ENCODE results near the gene EFNA4.

Gene EFNA4

GRCh38 chr1:155019377-155020245 lies 43.9 kb upstream of the EFNA4 start:
- TF ChIP-seq Cebpa-rat (IDR thresholded peaks at IDR 0.05) = no peak
- H3K9ac ChIP-seq = no peak overlapping the region
- no peaks in the 10 kb centered on the region for H3K27me3 ChIP-seq
- 0 out of 2 replicates have a peak overlapping the region, but pooled peaks have one; percentile 13 for H3K27ac ChIP-seq
- H3K4me3 ChIP-seq = no peak overlapping the region
- H3K9me3 ChIP-seq = no peaks in the 10 kb centered on the region
- peaks cover 25% of the 10 kb centered on the region for H3K36me3 ChIP-seq
- peaks cover 23% of the 10 kb centered on the region; the same call in 1 of the 2 replicates for H4K20me1 ChIP-seq
- H3K4me1 ChIP-seq = peaks cover 63% of the 10 kb centered on the region
- no peak overlapping the region for H3K4me2 ChIP-seq

DNA sequence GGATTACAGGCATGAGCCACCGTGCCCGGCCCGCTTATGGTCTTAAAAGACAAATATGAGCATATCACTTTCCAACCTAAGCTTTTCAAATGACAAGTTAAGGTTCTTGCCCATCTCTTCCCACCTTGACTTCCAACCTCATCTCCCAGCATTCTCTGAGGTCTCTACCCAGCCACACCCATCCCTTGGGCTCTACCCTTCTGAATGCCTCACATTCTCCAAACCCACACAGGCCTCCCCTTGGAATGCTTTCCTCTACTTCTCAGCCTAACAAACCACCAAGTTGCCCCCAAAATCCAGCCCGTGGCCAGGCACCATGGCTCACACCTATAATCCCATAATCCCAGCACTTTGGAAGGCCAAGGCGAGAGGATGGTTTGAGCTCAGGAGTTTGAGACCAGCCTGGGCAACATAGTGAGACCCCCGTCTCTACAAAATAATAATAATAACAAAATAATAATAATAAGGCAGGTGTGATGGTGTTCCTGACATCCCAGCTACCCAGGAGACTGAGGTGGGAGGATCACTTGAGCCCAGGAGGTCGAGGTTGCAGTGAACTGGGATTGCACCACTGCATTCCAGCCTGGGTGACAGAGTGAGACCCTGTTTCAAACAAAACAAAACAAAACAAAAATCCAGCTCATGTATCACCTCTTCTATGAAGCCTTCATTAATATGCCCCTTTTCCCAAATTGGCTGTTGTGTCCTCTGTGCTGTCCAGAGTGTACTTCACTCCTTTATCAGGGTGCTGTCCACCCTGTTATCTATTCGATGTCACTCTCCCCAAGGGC lies 41.2 kb upstream of the EFNA4 start:
- Histone ChIP-seq H3K9me3 (no peaks in the 10 kb centered on the region), H4K20me1 (no peaks in the 10 kb centered on the region; the same call in 1 of the 2 replicates), H3K4me2 (peak overlapping the region; percentile 47), H3K36me3 (peaks cover 4% of the 10 kb centered on the region; the same call in 1 of the 2 replicates), H3K27ac (no peak overlapping the region), H3K9ac (no peak overlapping the region), H3K4me3 (no peak overlapping the region), H3K4me1 (peaks cover 36% of the 10 kb centered on the region), H3K27me3 (no peaks in the 10 kb centered on the region)
- no peak for TF ChIP-seq Cebpa-rat (IDR thresholded peaks at IDR 0.05)

DNA sequence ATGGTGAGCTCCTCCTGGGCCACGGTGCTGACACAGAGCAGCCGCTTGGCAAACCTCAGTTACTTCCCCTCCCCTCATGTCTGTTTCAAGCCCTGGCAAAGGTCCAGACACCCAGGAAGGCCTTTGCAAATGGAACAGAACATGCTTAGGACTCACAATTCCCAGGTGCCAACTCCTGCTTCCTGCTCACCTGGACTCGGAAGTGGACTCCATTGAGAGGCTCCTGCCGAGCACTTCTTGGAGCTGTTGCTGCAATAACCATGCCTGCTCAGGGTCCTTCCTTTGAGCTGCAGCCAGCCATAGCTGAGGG lies 40.7 kb upstream of the EFNA4 start:
- Histone ChIP-seq H3K27ac (no peak overlapping the region), H3K4me1 (peaks cover 33% of the 10 kb centered on the region), H3K4me3 (no peak overlapping the region), H3K27me3 (no peaks in the 10 kb centered on the region), H3K9ac (no peak overlapping the region), H3K4me2 (peak overlapping the region; percentile 47), H4K20me1 (no peaks in the 10 kb centered on the region; the same call in 1 of the 2 replicates), H3K9me3 (no peaks in the 10 kb centered on the region), H3K36me3 (peaks cover 4% of the 10 kb centered on the region; the same call in 1 of the 2 replicates)
- TF ChIP-seq Cebpa-rat (IDR thresholded peaks at IDR 0.05) = no peak

GRCh38 chr1:155023627-155024026 lies 39.9 kb upstream of the EFNA4 start:
- no peak overlapping the region for H3K4me3 ChIP-seq
- H3K4me1 ChIP-seq = peaks cover 25% of the 10 kb centered on the region
- TF ChIP-seq Cebpa-rat (IDR thresholded peaks at IDR 0.05) = no peak
- H3K27me3 ChIP-seq = no peaks in the 10 kb centered on the region
- no peaks in the 10 kb centered on the region; the same call in 1 of the 2 replicates for H4K20me1 ChIP-seq
- peaks cover 4% of the 10 kb centered on the region; the same call in 1 of the 2 replicates for H3K36me3 ChIP-seq
- no peak overlapping the region for H3K9ac ChIP-seq
- H3K4me2 ChIP-seq = no peak overlapping the region
- no peaks in the 10 kb centered on the region for H3K9me3 ChIP-seq
- no peak overlapping the region for H3K27ac ChIP-seq

DNA sequence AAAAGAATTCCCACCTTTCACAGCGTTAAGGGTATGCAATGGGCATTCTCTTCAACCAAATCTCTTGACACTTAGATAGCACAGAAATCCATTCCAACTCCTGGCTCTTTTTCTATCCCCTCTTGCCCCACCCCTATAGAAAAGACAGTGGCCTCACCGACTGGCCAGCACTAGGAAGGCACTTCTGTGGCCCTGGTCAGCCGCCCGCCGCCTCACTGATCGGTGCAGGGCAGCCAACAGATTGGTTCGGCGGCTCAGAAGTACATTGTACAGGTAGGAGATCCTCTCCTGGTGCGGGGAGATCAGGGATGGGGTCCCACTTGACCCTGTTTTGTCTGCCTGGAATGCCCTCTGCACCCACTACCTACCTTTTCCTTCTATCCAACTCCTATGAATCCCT lies 39.2 kb upstream of the EFNA4 start:
- Histone ChIP-seq H3K27me3 (no peaks in the 10 kb centered on the region), H3K9ac (no peak overlapping the region), H4K20me1 (no peaks in the 10 kb centered on the region), H3K4me2 (no peak overlapping the region), H3K27ac (no peak overlapping the region), H3K4me1 (peaks cover 18% of the 10 kb centered on the region), H3K36me3 (no peaks in the 10 kb centered on the region; the same call in 1 of the 2 replicates), H3K4me3 (no peak overlapping the region), H3K9me3 (no peaks in the 10 kb centered on the region)
- no peak for TF ChIP-seq Cebpa-rat (IDR thresholded peaks at IDR 0.05)

GRCh38 chr1:155026154-155026553 lies 37.4 kb upstream of the EFNA4 start:
- Histone ChIP-seq H3K9ac (no peak overlapping the region), H3K27me3 (no peaks in the 10 kb centered on the region), H3K9me3 (no peaks in the 10 kb centered on the region), H3K4me2 (no peak overlapping the region), H4K20me1 (no peaks in the 10 kb centered on the region), H3K4me3 (no peak overlapping the region), H3K27ac (no peak overlapping the region), H3K4me1 (peaks cover 11% of the 10 kb centered on the region), H3K36me3 (no peaks in the 10 kb centered on the region)
- TF ChIP-seq Cebpa-rat (IDR thresholded peaks at IDR 0.05) = no peak

GRCh38 chr1:155026588-155026987 lies 37.0 kb upstream of the EFNA4 start:
- Histone ChIP-seq H3K9ac (no peak overlapping the region), H3K27ac (no peak overlapping the region), H3K4me2 (no peak overlapping the region), H3K4me3 (no peak overlapping the region), H3K9me3 (no peaks in the 10 kb centered on the region), H3K4me1 (peaks cover 11% of the 10 kb centered on the region), H4K20me1 (no peaks in the 10 kb centered on the region), H3K36me3 (no peaks in the 10 kb centered on the region), H3K27me3 (no peaks in the 10 kb centered on the region)
- no peak for TF ChIP-seq Cebpa-rat (IDR thresholded peaks at IDR 0.05)

- H3K9ac ChIP-seq = no peak overlapping the region
- H3K27me3 ChIP-seq = no peaks in the 10 kb centered on the region
- no peak overlapping the region for H3K27ac ChIP-seq
- H3K4me2 ChIP-seq = no peak overlapping the region
- no peaks in the 10 kb centered on the region for H3K4me1 ChIP-seq
- no peak overlapping the region for H3K4me3 ChIP-seq
- no peaks in the 10 kb centered on the region for H3K9me3 ChIP-seq
- no peak for TF ChIP-seq Cebpa-rat (IDR thresholded peaks at IDR 0.05)
- H4K20me1 ChIP-seq = no peaks in the 10 kb centered on the region
- no peaks in the 10 kb centered on the region for H3K36me3 ChIP-seq
Measured at GRCh38 chr1:155029513-155030242, 33.9 kb upstream of the EFNA4 start.

- Histone ChIP-seq H4K20me1 (no peaks in the 10 kb centered on the region), H3K27me3 (no peaks in the 10 kb centered on the region), H3K9ac (no peak overlapping the region), H3K27ac (no peak overlapping the region), H3K4me1 (no peaks in the 10 kb centered on the region), H3K36me3 (no peaks in the 10 kb centered on the region), H3K4me3 (no peak overlapping the region), H3K9me3 (no peaks in the 10 kb centered on the region), H3K4me2 (no peak overlapping the region)
- TF ChIP-seq Cebpa-rat (IDR thresholded peaks at IDR 0.05) = no peak
Measured at GRCh38 chr1:155030243-155030795, 33.2 kb upstream of the EFNA4 start.

Data from BLaER1 (cell line).